DMS153 treated with DMSO at 0.1 percent for 48 hours (cell line): ENCODE data around the gene KRTAP22-2.

Source experiments
- DNase-seq: peaks from one replicate; lab custom pipeline; 2025; ENCODE audit not compliant: unreplicated experiment; lab: John Stamatoyannopoulos, UW

Gene KRTAP22-2

DNA sequence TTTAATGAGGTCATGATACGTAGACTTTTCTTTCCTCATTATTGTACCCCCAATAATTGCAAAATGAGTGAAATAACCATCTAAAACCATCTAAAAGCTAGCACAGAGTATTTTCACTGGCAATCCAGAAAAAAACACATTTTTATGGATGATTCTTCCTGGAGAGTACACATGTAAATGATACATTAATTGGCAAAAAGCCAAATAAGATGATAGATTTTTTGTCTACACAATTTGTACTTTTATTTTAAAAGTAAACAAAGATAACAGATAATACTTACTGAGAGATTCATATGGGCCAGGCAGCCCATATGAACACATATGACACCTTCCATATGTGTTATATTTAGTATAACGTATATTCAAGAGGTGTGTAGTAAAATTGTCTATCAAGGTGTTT lies 26.6 kb downstream of the KRTAP22-2 start:
- no peak for DNase-seq

- no peak for DNase-seq
Measured at GRCh38 chr21:30563072-30563471, 27.1 kb downstream of the KRTAP22-2 start.

DNA sequence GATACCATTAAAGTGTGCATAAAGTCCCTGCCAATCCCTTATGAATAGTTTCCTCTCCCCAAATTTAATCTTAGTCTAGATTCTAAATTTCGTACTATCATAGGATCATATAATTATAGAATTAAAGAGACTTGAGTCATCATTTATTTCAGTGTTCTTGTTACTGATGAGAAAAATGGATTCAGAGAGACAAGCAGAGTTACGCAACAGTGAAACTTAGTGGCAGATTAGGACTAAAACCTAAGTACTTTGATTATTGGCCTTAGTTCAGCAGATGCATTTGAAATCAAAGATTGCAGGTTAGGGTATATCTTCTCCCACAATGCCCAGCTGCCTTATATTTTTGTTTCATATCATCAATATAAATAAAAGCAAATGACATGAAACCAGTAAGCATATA lies 28.2 kb downstream of the KRTAP22-2 start:
- no peak for DNase-seq

- DNase-seq, result no peak
Measured at GRCh38 chr21:30561264-30561895, 28.8 kb downstream of the KRTAP22-2 start, which contains the start of gene KRTAP19-7. Gene KRTAP19-7, minus strand, starts transcription at chr21:30561314. Its CDS starts 25 bp downstream, at chr21:30561289.

DNA sequence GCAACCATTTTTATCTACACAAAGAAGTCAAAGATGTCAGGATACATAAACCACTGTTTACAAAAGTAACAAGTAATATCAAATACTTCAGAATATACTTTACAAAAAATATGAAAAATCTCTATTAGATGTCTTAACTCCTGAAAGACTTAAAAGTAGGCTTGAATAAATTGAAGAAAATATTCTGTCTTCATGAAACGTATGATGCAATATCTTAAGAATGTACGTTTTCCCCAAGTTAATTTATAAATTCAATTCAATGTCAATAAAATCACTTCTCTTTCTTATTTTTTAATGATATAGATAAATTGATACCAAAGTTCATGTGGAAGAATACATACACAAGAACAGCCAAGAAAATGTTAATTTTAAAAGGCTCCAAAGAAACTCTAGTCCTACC lies 35.1 kb downstream of the KRTAP22-2 start:
- DNase-seq, result no peak

DNA sequence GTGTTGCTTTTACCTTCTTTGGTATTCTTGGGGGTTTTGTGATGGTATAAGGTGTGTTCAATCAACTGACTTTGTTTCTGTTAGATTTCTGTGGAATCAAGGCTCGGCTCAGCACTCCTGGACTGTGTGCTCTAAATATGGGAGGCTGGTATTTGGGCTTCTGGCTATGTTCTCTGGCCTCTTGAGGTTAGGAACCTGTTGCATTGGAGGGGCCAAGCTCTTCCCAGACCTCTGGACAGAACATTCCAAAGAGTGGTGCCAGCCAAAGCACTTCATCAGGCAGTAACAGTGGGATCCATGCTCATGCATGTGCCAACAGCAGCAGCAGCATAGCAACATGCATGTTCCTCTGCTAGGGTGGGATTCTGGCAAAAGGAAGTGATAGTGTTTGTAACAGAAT lies 37.4 kb downstream of the KRTAP22-2 start:
- no peak for DNase-seq

- no peak for DNase-seq
Measured at GRCh38 chr21:30541764-30542163, 48.4 kb downstream of the KRTAP22-2 start, which contains the start of gene KRTAP19-6. Gene KRTAP19-6, minus strand, starts transcription at chr21:30541864. Its CDS starts 31 bp downstream, at chr21:30541833.
